HEK293T (cell line): ENCODE measurements around the gene SRP68.
"Not testable (repeated sequence)": the region's sequence is repeated elsewhere in the genome, so short reads cannot be mapped to it uniquely, and the experiment has no call there.

ENCODE experiments used
- FOXM1 ChIP-seq: fragments of 450-650 bp; IDR thresholded peaks from 2 replicates; pipeline ENCODE4 v1.6.1; 2017; ENCODE audit warnings: mild to moderate bottlenecking, borderline replicate concordance
- SP1 ChIP-seq: fragments of 450-650 bp; IDR thresholded peaks from 2 replicates; pipeline ENCODE4 v1.6.1; 2017
- SUZ12 ChIP-seq: fragments of 450-650 bp; IDR thresholded peaks from 2 replicates; pipeline ENCODE4 v1.6.1; 2016; ENCODE audit warnings: mild to moderate bottlenecking
- ZNF384 ChIP-seq: fragments of 450-650 bp; IDR thresholded peaks from 2 replicates; pipeline ENCODE4 v1.6.1; 2016

GRCh38 chr17:76058264-76058663 lies 14.1 kb downstream of the SRP68 start:
- not testable (repeated sequence) for TF ChIP-seq ZNF384, FOXM1, SUZ12, SP1
